AG04450 (cell line): Measurements from ENCODE around the gene CERS6. TPM values are rescaled to one million over a fixed set of nuclear protein-coding genes. Genes with fewer than 3 reads are reported as not detected.

Experiments used
- CTCF ChIA-PET: fragments of 300-600, 350-600 bp; formaldehyde crosslinking; extraction: SDS; loops from one replicate; lab custom pipeline; 2022; ENCODE audit warnings: antibody characterized with exemption, inconsistent platforms; lab: Charles Lee
- POLR2A ChIA-PET: fragments of 350-600 bp; formaldehyde crosslinking; extraction: SDS; loops from one replicate; lab custom pipeline; 2021; ENCODE audit warnings: antibody characterized with exemption, inconsistent platforms; lab: Yijun Ruan, JAX
- DNase-seq: peaks from one replicate; pipeline ENCODE4 v3.0.0-alpha.2; 2011; ENCODE audit warnings: low read depth, low spot score
- H3K27ac ChIP-seq: one replicate; pipeline ENCODE4 v1.5.1; 2012; ENCODE audit warnings: low read depth, low read length, control low read depth
- H3K27me3 ChIP-seq: one replicate; pipeline ENCODE4 v1.6.0; 2012; ENCODE audit warnings: low read length; ENCODE audit not compliant: control insufficient read depth, insufficient read depth
- H3K4me3 ChIP-seq: 2 replicates; pipeline ENCODE4 v1.5.1; 2011; ENCODE audit warnings: mild to moderate bottlenecking, low read depth, low read length, control low read depth
- H3K9me3 ChIP-seq: 2 replicates; pipeline ENCODE4 v1.5.1; 2012; ENCODE audit warnings: low read length; ENCODE audit not compliant: control insufficient read depth, insufficient read depth
- CTCF ChIP-seq: IDR thresholded peaks from 2 replicates; pipeline ENCODE4 v1.5.1; 2011; ENCODE audit warnings: low read depth, low read length, control low read depth, inconsistent platforms
- polyA plus RNA-seq: library from polyadenylated mRNA; depleted of rRNA; stranded (reverse); fragments of >200 nt; gene quantifications from 2 replicates; pipeline ENCODE4 v1.2.3, GENCODE V29; 2011

CERS6 gene
- polyA plus RNA-seq, 1 experiment, result 6.2 TPM

- no peak for TF ChIP-seq CTCF
- ChIA-PET CTCF (interaction anchor here (0.8 kb wide), 1 partner anchor 24 kb away, joined by 4 read pairs; no protein-coding TSS in a partner anchor), POLR2A (no interaction called here)
- Histone ChIP-seq H3K27ac (no peak overlapping the region), H3K27me3 (no peaks in the 10 kb centered on the region), H3K4me3 (no peak overlapping the region), H3K9me3 (no peaks in the 10 kb centered on the region)
- no peak for DNase-seq
Measured at GRCh38 chr2:168798076-168798887, 342.2 kb downstream of the CERS6 start.

GRCh38 chr2:168798888-168799410 lies 342.9 kb downstream of the CERS6 start:
- no peak overlapping the region for H3K27ac ChIP-seq
- DNase-seq, result no peak
- H3K4me3 ChIP-seq, result no peak overlapping the region
- CTCF ChIA-PET, result interaction anchor here (0.8 kb wide), 1 partner anchor 25 kb away, joined by 4 read pairs; no protein-coding TSS in a partner anchor
- no peaks in the 10 kb centered on the region for H3K9me3 ChIP-seq
- POLR2A ChIA-PET, result no interaction called here
- no peak for TF ChIP-seq CTCF
- no peaks in the 10 kb centered on the region for H3K27me3 ChIP-seq

GRCh38 chr2:168801471-168801870 lies 345.4 kb downstream of the CERS6 start:
- ChIA-PET CTCF (no interaction called here), POLR2A (no interaction called here)
- Histone ChIP-seq H3K27me3 (no peaks in the 10 kb centered on the region), H3K9me3 (no peaks in the 10 kb centered on the region), H3K4me3 (no peak overlapping the region), H3K27ac (no peak overlapping the region)
- DNase-seq, result no peak
- no peak for TF ChIP-seq CTCF

- Histone ChIP-seq H3K27ac (no peak within 1 kb of the TSS), H3K9me3 (no peaks in the 10 kb centered on the region), H3K27me3 (no peaks in the 10 kb centered on the region), H3K4me3 (no peak within 1 kb of the TSS)
- DNase-seq, result no peak
- no peak for TF ChIP-seq CTCF
- ChIA-PET POLR2A (no interaction called here), CTCF (interaction anchor here (1.3 kb wide), 1 partner anchor 27 kb away, joined by 4 read pairs; no protein-coding TSS in a partner anchor)
Measured at GRCh38 chr2:168801961-168802858, 346.1 kb downstream of the CERS6 start, which contains the start of gene NOSTRIN. Gene NOSTRIN (plus strand): TSS chr2:168802637. CDS start chr2:168802647, 10 bp downstream.
